NCI-H1417 treated with DMSO at 0.1 percent for 48 hours (cell line): ENCODE data around the gene CEP112.
A peak's percentile ranks its signal among the peaks of the same experiment; 100 is the strongest.

Source experiments
- DNase-seq: peaks from one replicate; lab custom pipeline; 2025; lab: John Stamatoyannopoulos, UW

Gene CEP112

GRCh38 chr17:66211047-66211810 is 19.3 kb upstream of the CEP112 start:
- DNase-seq = no peak

GRCh38 chr17:66210208-66210574 is 18.3 kb upstream of the CEP112 start:
- no peak for DNase-seq

- no peak for DNase-seq
Observed at GRCh38 chr17:66207936-66208335, 16.0 kb upstream of the CEP112 start.

GRCh38 chr17:66203274-66204015 is 11.5 kb upstream of the CEP112 start:
- no peak for DNase-seq

- DNase-seq = no peak
Observed at GRCh38 chr17:66200685-66201092, 8.8 kb upstream of the CEP112 start.

GRCh38 chr17:66198242-66198641 is 6.3 kb upstream of the CEP112 start:
- DNase-seq = no peak

- DNase-seq = no peak
Observed at GRCh38 chr17:66192378-66192687, 400 bp upstream of the CEP112 start.

GRCh38 chr17:66190738-66191592 is 968 bp downstream of the CEP112 start:
- no peak for DNase-seq

GRCh38 chr17:66187718-66188117 is 4.2 kb downstream of the CEP112 start:
- no peak for DNase-seq

- no peak for DNase-seq
Observed at GRCh38 chr17:66185862-66186261, 6.1 kb downstream of the CEP112 start.

GRCh38 chr17:66184392-66184791 is 7.5 kb downstream of the CEP112 start:
- DNase-seq = no peak

- no peak for DNase-seq
Observed at GRCh38 chr17:66183529-66183928, 8.4 kb downstream of the CEP112 start.

GRCh38 chr17:66178642-66179041 is 13.3 kb downstream of the CEP112 start:
- DNase-seq = no peak

- no peak for DNase-seq
Observed at GRCh38 chr17:66177048-66177447, 14.9 kb downstream of the CEP112 start.

GRCh38 chr17:66175892-66176291 is 16.0 kb downstream of the CEP112 start:
- DNase-seq = no peak

GRCh38 chr17:66172691-66173223 is 19.2 kb downstream of the CEP112 start:
- DNase-seq = no peak

GRCh38 chr17:66172144-66172543 is 19.8 kb downstream of the CEP112 start:
- no peak for DNase-seq

- DNase-seq = no peak
Observed at GRCh38 chr17:66171692-66172091, 20.2 kb downstream of the CEP112 start.

- no peak for DNase-seq
Observed at GRCh38 chr17:66171172-66171571, 20.8 kb downstream of the CEP112 start.

- no peak for DNase-seq
Observed at GRCh38 chr17:66169839-66170238, 22.1 kb downstream of the CEP112 start.

- no peak for DNase-seq
Observed at GRCh38 chr17:66167189-66167815, 24.6 kb downstream of the CEP112 start.

GRCh38 chr17:66165537-66166123 is 26.3 kb downstream of the CEP112 start:
- peak; percentile 33 for DNase-seq
